Body of pancreas (tissue), 4 donors: ENCODE results near the gene HEXIM1. TPM values are rescaled to one million over a fixed set of nuclear protein-coding genes. Genes with fewer than 3 reads are reported as not detected.

ENCODE experiments used
- ATAC-seq: fragments of 150-250 bp; one replicate; pipeline ENCODE4 v1.9.1; 2016
- DNase-seq, 4 donors: peaks; one replicate each; pipeline ENCODE4 v3.0.0-alpha.2; 2019
- H3K27ac ChIP-seq, 4 donors: fragments of 200-600 bp; sonication (generic); 1 replicate in 3 of 4; 2 replicates in 1 of 4; pipeline versions ENCODE4 v1.5.1 to v1.6.1; 2016 to 2019; ENCODE audit warnings: mild to moderate bottlenecking in 1 of 4, mixed read lengths in 1 of 4, moderate library complexity in 1 of 4
- H3K27me3 ChIP-seq, 2 donors: fragments of 200-600 bp; sonication (generic); one replicate each; pipeline ENCODE4 v1.6.0; 2016; ENCODE audit warnings: mild to moderate bottlenecking in 1 of 2
- H3K36me3 ChIP-seq, 2 donors: fragments of 200-600 bp; sonication (generic); replicated peaks in 1 of 2; 2 replicates each; pipeline ENCODE4 v1.5.1; 2016; ENCODE audit warnings: low read depth in 2 of 2; ENCODE audit not compliant: insufficient read depth in 1 of 2
- H3K4me1 ChIP-seq: fragments of 200-600 bp; sonication (generic); one replicate; pipeline ENCODE4 v1.6.0; 2016
- H3K4me3 ChIP-seq, 2 donors: fragments of 200-600 bp; sonication (generic); 1 replicate in 1 of 2; 2 replicates in 1 of 2; pipeline ENCODE4 v1.5.1; 2016 to 2019
- H3K9me3 ChIP-seq, 3 donors: fragments of 200-600 bp; sonication (generic); 1 replicate in 2 of 3; 2 replicates in 1 of 3; pipeline ENCODE4 v1.5.1; 2016
- POLR2A ChIP-seq, 3 donors: fragments of 450-650 bp; IDR thresholded peaks; one replicate each; pipeline ENCODE4 v1.6.1; 2016; ENCODE audit warnings: antibody characterized with exemption in 3 of 3, mild to moderate bottlenecking in 2 of 3
- WGBS, 2 donors: methylation state at CpG; one replicate each; pipeline ENCODE4 v1.1.5; 2017; 5-methylcytosine and 5-hydroxymethylcytosine counted together
- intact Hi-C: fragments of 100-400 bp; cut with DNase I; formaldehyde crosslinking; loops from one replicate; pipeline ENCODE4 v1.15.1; 2023
- total RNA-seq, 2 donors: library from RNA; depleted of rRNA; stranded (reverse); fragments of >200 nt; gene quantifications; one replicate each; pipeline ENCODE4 v1.1.0, GENCODE V29; 2016
- TF ChIP-seq, protein P1 (sequence below), 7 experiments: fragments of 450-650 bp in 4 of 7; fragments of 200-600 bp in 3 of 7; sonication (generic) in 3 of 7; IDR thresholded peaks; one replicate each; pipeline ENCODE4 v1.5.1; 2016 to 2019; ENCODE audit warnings: antibody characterized with exemption in 7 of 7

The HEXIM1 gene
- total RNA-seq, 2 donors from 2014 or later: 13.8 to 15.3 TPM

GRCh38 chr17:45118691-45119090 lies 29.6 kb upstream of the HEXIM1 start:
- Histone ChIP-seq H3K36me3 (no peaks in the 10 kb centered on the region), H3K4me1 (no peaks in the 10 kb centered on the region), H3K27me3 (no peaks in the 10 kb centered on the region), H3K4me3 (no peak overlapping the region), H3K9me3 (no peaks in the 10 kb centered on the region), H3K27ac (no peak overlapping the region)
- ATAC-seq (no peak), DNase-seq (no peak)
- intact Hi-C loops: no loop called here
- TF ChIP-seq POLR2A (IDR thresholded peaks at IDR 0.05): no peak
- 87% methylated on average over 23 of the region's 23 CpGs; no CpG with 5 or more reads in 1 of the 2 donors for WGBS, 2 donors

GRCh38 chr17:45119964-45120363 lies 28.3 kb upstream of the HEXIM1 start:
- WGBS, 2 donors: 83 to 86% methylated on average over 5 to 8 of the region's 8 CpGs
- no peaks in the 10 kb centered on the region for H3K9me3 ChIP-seq
- intact Hi-C loops: no loop called here

GRCh38 chr17:45120558-45120957 lies 27.7 kb upstream of the HEXIM1 start:
- Histone ChIP-seq H3K36me3 (no peaks in the 10 kb centered on the region), H3K4me3 (no peak overlapping the region), H3K9me3 (no peaks in the 10 kb centered on the region), H3K27ac (no peak overlapping the region), H3K27me3 (no peaks in the 10 kb centered on the region), H3K4me1 (no peaks in the 10 kb centered on the region)
- TF ChIP-seq, protein P1, sequence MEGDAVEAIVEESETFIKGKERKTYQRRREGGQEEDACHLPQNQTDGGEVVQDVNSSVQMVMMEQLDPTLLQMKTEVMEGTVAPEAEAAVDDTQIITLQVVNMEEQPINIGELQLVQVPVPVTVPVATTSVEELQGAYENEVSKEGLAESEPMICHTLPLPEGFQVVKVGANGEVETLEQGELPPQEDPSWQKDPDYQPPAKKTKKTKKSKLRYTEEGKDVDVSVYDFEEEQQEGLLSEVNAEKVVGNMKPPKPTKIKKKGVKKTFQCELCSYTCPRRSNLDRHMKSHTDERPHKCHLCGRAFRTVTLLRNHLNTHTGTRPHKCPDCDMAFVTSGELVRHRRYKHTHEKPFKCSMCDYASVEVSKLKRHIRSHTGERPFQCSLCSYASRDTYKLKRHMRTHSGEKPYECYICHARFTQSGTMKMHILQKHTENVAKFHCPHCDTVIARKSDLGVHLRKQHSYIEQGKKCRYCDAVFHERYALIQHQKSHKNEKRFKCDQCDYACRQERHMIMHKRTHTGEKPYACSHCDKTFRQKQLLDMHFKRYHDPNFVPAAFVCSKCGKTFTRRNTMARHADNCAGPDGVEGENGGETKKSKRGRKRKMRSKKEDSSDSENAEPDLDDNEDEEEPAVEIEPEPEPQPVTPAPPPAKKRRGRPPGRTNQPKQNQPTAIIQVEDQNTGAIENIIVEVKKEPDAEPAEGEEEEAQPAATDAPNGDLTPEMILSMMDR (IDR thresholded peaks at IDR 0.05): no peak
- TF ChIP-seq POLR2A (IDR thresholded peaks at IDR 0.05): no peak
- DNase-seq (no peak), ATAC-seq (no peak)
- intact Hi-C loops: no loop called here
- WGBS, 2 donors: 90 to 93% methylated on average over 9 to 11 of the region's 22 CpGs

More at GRCh38 chr17:45119964-45120363, 28.3 kb upstream of the HEXIM1 start:
- ATAC-seq (no peak), DNase-seq (no peak)
- no peak overlapping the region for H3K4me3 ChIP-seq
- H3K36me3 ChIP-seq: no peaks in the 10 kb centered on the region
- no peaks in the 10 kb centered on the region for H3K4me1 ChIP-seq
- H3K27me3 ChIP-seq: no peaks in the 10 kb centered on the region
- TF ChIP-seq POLR2A (IDR thresholded peaks at IDR 0.05): no peak
- TF ChIP-seq, protein P1 (IDR thresholded peaks at IDR 0.05): no peak
- no peak overlapping the region for H3K27ac ChIP-seq

DNA sequence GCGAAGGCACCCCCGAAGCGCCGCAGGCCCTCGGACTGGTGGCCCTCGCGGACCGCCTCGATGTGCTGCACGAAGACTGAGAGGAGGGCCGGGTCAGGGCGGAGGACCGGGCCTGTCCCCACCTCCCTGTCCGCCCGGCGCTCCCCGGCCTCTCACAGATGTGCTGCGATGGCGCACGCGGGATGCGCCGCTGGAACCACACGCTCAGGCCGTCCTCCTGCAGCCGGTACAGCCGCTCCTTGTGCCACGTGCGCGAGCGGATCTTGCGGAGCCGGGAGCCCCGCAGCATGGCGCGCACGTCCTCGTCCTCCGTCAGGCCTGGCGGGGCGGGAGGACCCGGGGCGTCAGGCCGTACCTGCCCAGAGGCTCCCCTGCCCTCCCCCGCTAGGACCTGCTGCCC lies 27.2 kb upstream of the HEXIM1 start:
- intact Hi-C loops: no loop called here

GRCh38 chr17:45123076-45123770 lies 25.1 kb upstream of the HEXIM1 start:
- no peak for ATAC-seq
- intact Hi-C loops: no loop called here
- DNase-seq: no peak
- Histone ChIP-seq H3K27ac (no peak overlapping the region), H3K36me3 (no peaks in the 10 kb centered on the region), H3K9me3 (no peaks in the 10 kb centered on the region), H3K4me3 (no peak overlapping the region), H3K4me1 (peaks cover 10% of the 10 kb centered on the region), H3K27me3 (no peaks in the 10 kb centered on the region)
- 76 to 78% methylated on average over 3 to 6 of the region's 6 CpGs for WGBS, 2 donors
- TF ChIP-seq, protein P1 (IDR thresholded peaks at IDR 0.05): no peak
- no peak for TF ChIP-seq POLR2A (IDR thresholded peaks at IDR 0.05)

More for the DNA sequence above, 27.2 kb upstream of the HEXIM1 start:
- no peak for ATAC-seq
- H3K27ac ChIP-seq: no peak overlapping the region
- H3K9me3 ChIP-seq: no peaks in the 10 kb centered on the region
- no peaks in the 10 kb centered on the region for H3K36me3 ChIP-seq
- no peaks in the 10 kb centered on the region for H3K4me1 ChIP-seq
- 81 to 93% methylated on average over 11 to 45 of the region's 45 CpGs for WGBS, 2 donors
- TF ChIP-seq, protein P1 (IDR thresholded peaks at IDR 0.05): no peak
- no peak for TF ChIP-seq POLR2A (IDR thresholded peaks at IDR 0.05)
- no peak overlapping the region for H3K4me3 ChIP-seq
- H3K27me3 ChIP-seq: no peaks in the 10 kb centered on the region
- no peak for DNase-seq
